BE2C (cell line): Measurements from ENCODE around the gene STAG2.
A peak's percentile ranks its signal among the peaks of the same experiment; 100 is the strongest.

Source experiments
- DNase-seq: peaks from one replicate; pipeline ENCODE4 v3.0.0-alpha.2; 2020
- H3K27me3 ChIP-seq: fragments of 250-450 bp; sonication (Bioruptor Pico); 2 replicates; pipeline ENCODE4 v1.5.1; 2020; ENCODE audit warnings: mild to moderate bottlenecking
- H3K36me3 ChIP-seq: fragments of 250-450 bp; sonication (Bioruptor Pico); 2 replicates; pipeline ENCODE4 v1.5.1; 2020; ENCODE audit warnings: mild to moderate bottlenecking
- H3K4me1 ChIP-seq: fragments of 250-450 bp; sonication (Bioruptor Pico); 2 replicates; pipeline ENCODE4 v1.5.1; 2020
- H3K4me3 ChIP-seq: 2 replicates; pipeline ENCODE4 v1.5.1; 2011; ENCODE audit warnings: low read depth, low read length
- H3K9me3 ChIP-seq: fragments of 250-450 bp; sonication (Bioruptor Pico); 2 replicates; pipeline ENCODE4 v1.5.1; 2020
- TF ChIP-seq, protein P1 (sequence below): IDR thresholded peaks from 2 replicates; pipeline ENCODE4 v1.5.1; 2012; ENCODE audit warnings: mild to moderate bottlenecking, low read depth, low read length

The STAG2 gene

DNA sequence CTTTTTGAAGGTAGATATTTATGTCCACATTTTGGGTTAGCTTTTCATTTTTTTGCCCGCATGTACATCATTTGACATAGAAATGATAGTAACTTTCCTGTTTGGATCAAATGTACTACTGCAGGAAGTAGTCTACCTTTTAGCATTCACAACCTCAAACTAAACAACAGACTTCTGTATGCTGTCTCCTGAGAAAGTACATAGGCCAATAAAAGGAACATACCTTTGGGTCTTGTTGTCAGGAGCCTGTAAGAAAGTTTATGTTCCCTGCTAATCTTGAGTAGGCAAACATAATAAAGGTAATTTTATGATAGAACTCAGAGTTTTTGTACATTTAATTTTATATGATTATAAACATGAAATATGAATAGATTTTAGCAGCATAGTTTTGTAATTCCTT lies 54.2 kb downstream of the STAG2 start:
- Histone ChIP-seq H3K4me1 (no peaks in the 10 kb centered on the region), H3K27me3 (no peaks in the 10 kb centered on the region), H3K4me3 (no peak overlapping the region), H3K9me3 (no peaks in the 10 kb centered on the region), H3K36me3 (no peaks in the 10 kb centered on the region)
- no peak for DNase-seq
- TF ChIP-seq, protein P1, sequence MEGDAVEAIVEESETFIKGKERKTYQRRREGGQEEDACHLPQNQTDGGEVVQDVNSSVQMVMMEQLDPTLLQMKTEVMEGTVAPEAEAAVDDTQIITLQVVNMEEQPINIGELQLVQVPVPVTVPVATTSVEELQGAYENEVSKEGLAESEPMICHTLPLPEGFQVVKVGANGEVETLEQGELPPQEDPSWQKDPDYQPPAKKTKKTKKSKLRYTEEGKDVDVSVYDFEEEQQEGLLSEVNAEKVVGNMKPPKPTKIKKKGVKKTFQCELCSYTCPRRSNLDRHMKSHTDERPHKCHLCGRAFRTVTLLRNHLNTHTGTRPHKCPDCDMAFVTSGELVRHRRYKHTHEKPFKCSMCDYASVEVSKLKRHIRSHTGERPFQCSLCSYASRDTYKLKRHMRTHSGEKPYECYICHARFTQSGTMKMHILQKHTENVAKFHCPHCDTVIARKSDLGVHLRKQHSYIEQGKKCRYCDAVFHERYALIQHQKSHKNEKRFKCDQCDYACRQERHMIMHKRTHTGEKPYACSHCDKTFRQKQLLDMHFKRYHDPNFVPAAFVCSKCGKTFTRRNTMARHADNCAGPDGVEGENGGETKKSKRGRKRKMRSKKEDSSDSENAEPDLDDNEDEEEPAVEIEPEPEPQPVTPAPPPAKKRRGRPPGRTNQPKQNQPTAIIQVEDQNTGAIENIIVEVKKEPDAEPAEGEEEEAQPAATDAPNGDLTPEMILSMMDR, result no peak

DNA sequence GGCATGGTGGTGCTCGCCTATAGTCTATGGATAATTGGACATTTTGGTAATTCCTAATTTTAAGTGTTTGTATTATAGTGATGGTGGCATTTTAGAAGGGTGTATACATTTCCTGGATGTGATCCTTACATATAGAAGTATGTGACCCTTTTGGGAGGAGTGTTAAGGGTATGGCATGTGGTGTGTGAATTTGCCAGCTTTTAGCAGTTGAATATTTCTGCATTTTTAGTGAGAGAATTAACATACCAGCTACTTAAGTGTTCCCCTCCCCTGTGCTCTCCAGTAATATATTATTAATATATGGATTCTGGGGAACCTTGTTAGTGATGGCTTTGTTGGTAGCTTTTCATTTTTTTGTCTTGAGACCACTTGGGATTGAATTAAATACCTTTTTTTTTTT lies 55.3 kb downstream of the STAG2 start:
- Histone ChIP-seq H3K9me3 (no peaks in the 10 kb centered on the region), H3K4me3 (no peak overlapping the region), H3K36me3 (no peaks in the 10 kb centered on the region), H3K4me1 (no peaks in the 10 kb centered on the region), H3K27me3 (no peaks in the 10 kb centered on the region)
- DNase-seq, result no peak
- TF ChIP-seq, protein P1, result no peak

DNA sequence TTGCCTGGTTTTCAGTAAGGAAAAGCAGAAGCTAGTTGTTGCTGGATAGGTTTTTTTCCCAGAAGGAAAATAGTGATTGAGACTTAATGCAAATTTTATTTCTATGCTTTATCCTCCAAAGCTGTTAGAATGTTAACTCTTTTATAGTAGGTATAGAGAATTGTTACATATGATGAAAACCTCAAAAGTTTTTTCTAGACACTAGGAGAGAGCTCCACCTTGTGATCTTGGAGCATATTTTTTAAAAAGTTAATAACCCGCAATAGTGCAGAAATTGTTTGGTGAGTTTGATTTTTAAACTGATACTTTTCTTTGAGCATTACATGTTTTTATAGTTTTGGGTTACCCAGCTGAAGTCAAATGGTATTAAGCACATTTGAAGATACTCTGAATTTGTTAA lies 56.5 kb downstream of the STAG2 start:
- no peaks in the 10 kb centered on the region for H3K4me1 ChIP-seq
- no peaks in the 10 kb centered on the region for H3K36me3 ChIP-seq
- no peak overlapping the region for H3K4me3 ChIP-seq
- TF ChIP-seq, protein P1, result peak; percentile 10; the same call in 1 of the 2 replicates
- no peak for DNase-seq
- no peaks in the 10 kb centered on the region for H3K9me3 ChIP-seq
- no peaks in the 10 kb centered on the region for H3K27me3 ChIP-seq

DNA sequence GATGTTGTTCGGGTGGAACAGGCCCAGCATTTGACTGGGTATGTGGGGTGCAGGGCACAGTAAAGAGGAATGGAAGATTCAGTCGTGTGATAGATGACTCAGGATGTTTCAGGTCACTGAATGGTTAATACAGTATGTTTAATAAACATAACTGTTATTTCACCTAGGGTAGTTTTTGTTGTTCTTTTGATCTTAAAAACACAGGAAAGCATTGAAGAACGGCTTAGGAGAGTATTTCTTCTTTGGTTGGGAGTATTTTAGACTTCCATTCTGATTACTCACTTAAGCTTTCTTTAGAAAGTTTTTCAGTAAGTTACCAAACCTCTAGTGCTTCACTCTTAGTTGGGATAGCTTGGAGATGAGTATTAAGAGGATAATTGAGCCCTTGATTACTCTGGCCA lies 62.3 kb downstream of the STAG2 start:
- Histone ChIP-seq H3K4me3 (no peak overlapping the region), H3K36me3 (no peaks in the 10 kb centered on the region), H3K4me1 (no peaks in the 10 kb centered on the region), H3K9me3 (no peaks in the 10 kb centered on the region), H3K27me3 (no peaks in the 10 kb centered on the region)
- TF ChIP-seq, protein P1, result no peak
- no peak for DNase-seq

DNA sequence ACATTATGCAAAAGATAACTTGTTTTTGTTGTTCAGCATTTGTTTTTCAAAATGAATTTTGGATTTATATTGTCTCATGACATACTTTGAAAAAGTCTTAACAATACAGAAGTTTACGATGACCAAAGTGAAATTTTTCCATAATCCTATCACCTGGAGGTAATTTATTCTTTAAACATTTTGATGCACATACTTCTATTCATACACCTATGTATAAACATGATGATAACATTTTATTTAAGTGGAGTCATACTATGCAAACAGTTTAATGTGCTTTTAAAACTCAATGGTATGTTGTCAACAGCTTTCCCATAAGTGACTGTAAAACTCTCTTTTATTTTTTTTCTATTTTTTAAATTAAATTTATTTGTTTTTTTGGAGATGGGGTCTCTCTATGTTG lies 65.0 kb downstream of the STAG2 start:
- no peak for DNase-seq
- Histone ChIP-seq H3K4me1 (no peaks in the 10 kb centered on the region), H3K36me3 (no peaks in the 10 kb centered on the region), H3K4me3 (no peak overlapping the region), H3K27me3 (no peaks in the 10 kb centered on the region), H3K9me3 (no peaks in the 10 kb centered on the region)
- TF ChIP-seq, protein P1, result no peak

DNA sequence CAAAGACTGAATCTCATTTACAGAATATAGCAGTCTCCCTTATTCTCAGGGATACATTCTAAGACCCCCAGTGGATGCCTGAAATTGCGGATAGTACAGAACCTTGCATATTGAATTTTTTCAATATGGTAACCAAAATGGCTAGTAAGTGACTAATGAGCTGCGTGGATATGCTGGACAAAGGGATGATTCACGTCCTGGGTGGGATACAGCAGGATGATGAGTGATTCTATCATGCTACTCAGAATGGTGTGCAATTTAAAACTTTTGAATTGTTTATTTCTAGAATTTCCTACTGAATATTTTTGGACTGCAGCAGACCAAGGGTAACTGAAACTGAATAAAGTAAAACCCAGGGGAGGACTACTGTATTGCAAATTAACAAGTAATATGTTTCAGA lies 66.7 kb downstream of the STAG2 start:
- Histone ChIP-seq H3K36me3 (no peaks in the 10 kb centered on the region), H3K4me3 (no peak overlapping the region), H3K9me3 (no peaks in the 10 kb centered on the region), H3K27me3 (no peaks in the 10 kb centered on the region), H3K4me1 (no peaks in the 10 kb centered on the region)
- TF ChIP-seq, protein P1, result no peak
- DNase-seq, result no peak
